HepG2 (cell line): ENCODE measurements around the gene MRM1. TPM values are rescaled to one million over a fixed set of nuclear protein-coding genes. Genes with fewer than 3 reads are reported as not detected.

ENCODE experiments used
- CTCF ChIP-seq: sonication (generic); formaldehyde crosslinking; IDR thresholded peaks from 2 replicates; pipeline ENCODE4 v1.5.0; 2020; ENCODE audit warnings: mild to moderate bottlenecking, missing genetic modification reagents, moderate library complexity
- HMGXB4 ChIP-seq, 2 experiments: sonication (generic) in 1 of 2; formaldehyde crosslinking in 1 of 2; IDR thresholded peaks; 2 replicates each; pipeline versions ENCODE4 v1.4.0 to v1.6.1; 2018 to 2020; ENCODE audit warnings: missing genetic modification reagents in 2 of 2, borderline replicate concordance in 1 of 2, low read depth in 1 of 2, mild to moderate bottlenecking in 1 of 2, missing biosample characterization in 1 of 2
- MAZ ChIP-seq, 2 experiments: sonication (generic) in 1 of 2; formaldehyde crosslinking in 1 of 2; IDR thresholded peaks; 2 replicates each; pipeline versions ENCODE4 v1.5.0 to v1.6.1; 2012 to 2020; ENCODE audit warnings: low read depth in 2 of 2, mild to moderate bottlenecking in 2 of 2, borderline replicate concordance in 1 of 2, improper control_type of control experiment in 1 of 2, low read length in 1 of 2, missing genetic modification reagents in 1 of 2, moderate library complexity in 1 of 2
- NR3C1 ChIP-seq: sonication (generic); formaldehyde crosslinking; IDR thresholded peaks from 2 replicates; pipeline ENCODE4 v1.4.0; 2020; ENCODE audit warnings: missing genetic modification reagents
- PATZ1 ChIP-seq: sonication (generic); formaldehyde crosslinking; IDR thresholded peaks from 2 replicates; pipeline ENCODE4 v1.4.0; 2020; ENCODE audit warnings: missing genetic modification reagents
- SMC3 ChIP-seq: IDR thresholded peaks from 2 replicates; pipeline ENCODE4 v1.6.1; 2011; ENCODE audit warnings: low read length, improper control_type of control experiment
- STAG1 ChIP-seq: sonication (generic); formaldehyde crosslinking; IDR thresholded peaks from 2 replicates; pipeline ENCODE4 v1.4.0; 2020; ENCODE audit warnings: missing genetic modification reagents
- TFAP4 ChIP-seq: sonication (generic); IDR thresholded peaks from 2 replicates; pipeline ENCODE4 v1.6.1; 2016; ENCODE audit warnings: low read depth, borderline replicate concordance
- ZBTB40 ChIP-seq, 2 experiments: fragments of 450-650 bp in 1 of 2; sonication (generic) in 1 of 2; formaldehyde crosslinking in 1 of 2; IDR thresholded peaks; 2 replicates each; pipeline versions ENCODE4 v1.6.1 to v1.8.0; 2016 to 2022; ENCODE audit warnings: antibody characterized with exemption in 1 of 2, mild to moderate bottlenecking in 1 of 2, missing genetic modification reagents in 1 of 2
- polyA plus RNA-seq, 8 experiments: library from polyadenylated mRNA; depleted of rRNA in 3 of 8; stranded (reverse) in 7 of 8; unstranded in 1 of 8; fragments of >200 nt; fragmentation: Illumina TruSeq in 4 of 8; extraction: Trizol in 4 of 8; gene quantifications; 2 replicates each; pipeline versions ENCODE4 v1.2.1 to v1.2.3, GENCODE V29; 2011 to 2016; ENCODE audit warnings: low read depth in 4 of 8, missing spikeins in 1 of 8, mixed read lengths in 1 of 8; ENCODE audit not compliant: insufficient read depth in 1 of 8
- total RNA-seq, 5 experiments: library from RNA; depleted of rRNA; stranded (reverse); fragments of >200 nt; fragmentation: Illumina TruSeq; extraction: Trizol; gene quantifications; 2 replicates each; pipeline ENCODE4 v1.2.3, GENCODE V29; 2016; ENCODE audit warnings: low read depth in 1 of 5
- TF ChIP-seq, protein P1 (sequence below): sonication (generic); formaldehyde crosslinking; IDR thresholded peaks from 2 replicates; pipeline ENCODE4 v1.4.0; 2020; ENCODE audit warnings: missing genetic modification reagents

Gene MRM1
- total and polyA plus RNA-seq, 2 of the 13 experiments (the other 11 are each of a cell fraction or from before 2014, with no cell fraction given) = 4.1 to 11.3 TPM

- TF ChIP-seq ZBTB40 (IDR thresholded peaks at IDR 0.05) (no peak), ZBTB40 (CRISPR knock-in tag; IDR thresholded peaks at IDR 0.05) (peak; percentile 39; the same call in 1 of the 2 replicates), HMGXB4 (CRISPR knock-in tag; IDR thresholded peaks at IDR 0.05; ENCODE audit: borderline replicate concordance in 1 of 2, low read depth in 1 of 2) (0 out of 4 replicates have a peak, but pooled peaks have one; percentile 17 to 43), TFAP4 (0 out of 2 replicates have a peak, but pooled peaks have one; percentile 16), STAG1 (CRISPR knock-in tag) (peak; percentile 55), PATZ1 (CRISPR knock-in tag) (peak; percentile 91), CTCF (CRISPR knock-in tag) (peak; percentile 78), MAZ (IDR thresholded peaks at IDR 0.05; ENCODE audit: borderline replicate concordance, low read depth, low read length) (peak; percentile 55; the same call in 1 of the 2 replicates), MAZ (CRISPR knock-in tag; IDR thresholded peaks at IDR 0.05; ENCODE audit: low read depth) (no peak), NR3C1 (CRISPR knock-in tag) (no peak), SMC3 (peak; percentile 17; the same call in 1 of the 2 replicates)
- TF ChIP-seq, protein P1, sequence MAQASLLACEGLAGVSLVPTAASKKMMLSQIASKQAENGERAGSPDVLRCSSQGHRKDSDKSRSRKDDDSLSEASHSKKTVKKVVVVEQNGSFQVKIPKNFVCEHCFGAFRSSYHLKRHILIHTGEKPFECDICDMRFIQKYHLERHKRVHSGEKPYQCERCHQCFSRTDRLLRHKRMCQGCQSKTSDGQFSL (CRISPR knock-in tag) = peak; percentile 95
Observed at GRCh38 chr17:36602924-36603384, 1.6 kb downstream of the MRM1 start (continued).
